ENCODE data around the gene PDE6H.

Gene PDE6H

DNA sequence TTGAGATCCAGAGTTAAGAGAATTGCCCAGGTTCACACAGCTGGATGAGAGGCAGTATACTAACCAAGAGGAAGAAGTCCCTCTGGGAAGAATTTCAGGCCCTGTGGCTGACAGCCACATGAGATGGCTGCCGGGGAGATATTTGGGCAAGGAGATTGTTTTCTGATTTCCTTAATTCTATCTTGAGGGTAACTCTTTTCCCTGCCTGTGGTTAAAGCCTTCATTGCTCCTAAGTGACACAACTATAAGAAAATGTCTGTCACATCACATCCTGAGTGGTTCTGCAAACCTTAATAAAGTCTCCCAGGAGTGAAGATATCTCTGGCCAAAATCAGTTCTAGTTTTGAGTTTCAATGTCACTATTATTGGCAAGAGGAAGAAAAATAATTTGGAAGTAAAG, 21.0 kb upstream of the PDE6H start:
- no peak for DNase-seq (ENCODE audit: low spot score)

DNA sequence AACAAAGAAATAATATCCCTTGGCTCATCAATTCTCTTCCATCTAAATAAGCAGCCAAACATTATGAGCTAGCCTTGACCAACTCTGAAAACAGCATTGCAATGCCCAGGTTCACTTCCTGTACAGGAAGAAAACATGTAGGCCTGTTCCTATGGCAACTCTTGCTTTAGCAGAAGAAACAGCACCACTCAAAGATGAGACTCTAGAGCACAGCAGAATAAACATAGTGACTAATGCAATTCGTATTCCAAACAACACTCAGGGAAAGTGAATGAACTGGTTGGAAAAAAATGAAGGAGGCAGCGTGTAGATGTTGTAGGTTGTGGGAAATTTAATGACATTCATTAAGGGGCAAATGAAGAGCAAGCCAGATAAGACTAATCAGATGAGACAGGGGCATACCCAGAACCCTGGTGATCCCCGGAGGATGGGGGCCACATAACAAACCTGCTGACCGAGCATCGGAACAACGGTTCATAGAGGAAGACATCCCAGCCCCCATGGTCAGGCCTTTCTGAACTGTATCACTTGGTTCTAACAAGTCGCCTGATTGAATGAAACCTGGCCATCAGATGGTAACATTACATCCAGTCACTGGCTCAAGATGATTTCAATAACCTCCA, 20.4 kb upstream of the PDE6H start:
- DNase-seq (ENCODE audit: low spot score), result peak; percentile 87

DNA sequence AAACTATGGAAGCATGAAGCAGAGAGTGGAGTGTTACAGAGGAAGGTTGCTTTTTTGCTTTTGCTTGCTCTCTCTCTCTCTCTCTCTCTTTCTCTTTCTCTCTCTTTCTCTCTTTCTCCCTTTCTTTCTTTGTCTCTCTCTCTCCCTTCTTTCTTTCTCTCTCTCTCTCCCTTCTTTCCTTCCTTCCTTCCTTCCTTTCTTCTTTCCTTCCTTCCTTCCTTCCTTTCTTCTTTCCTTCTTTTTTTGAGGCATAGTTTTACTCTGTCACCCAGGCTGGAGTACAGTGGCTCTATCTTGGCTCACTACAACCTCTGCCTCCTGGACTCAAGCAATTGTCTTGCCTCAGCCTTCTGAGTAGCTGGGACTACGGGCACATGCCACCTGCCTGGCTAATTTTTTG, 19.1 kb upstream of the PDE6H start:
- DNase-seq (ENCODE audit: low spot score), result no peak

DNA sequence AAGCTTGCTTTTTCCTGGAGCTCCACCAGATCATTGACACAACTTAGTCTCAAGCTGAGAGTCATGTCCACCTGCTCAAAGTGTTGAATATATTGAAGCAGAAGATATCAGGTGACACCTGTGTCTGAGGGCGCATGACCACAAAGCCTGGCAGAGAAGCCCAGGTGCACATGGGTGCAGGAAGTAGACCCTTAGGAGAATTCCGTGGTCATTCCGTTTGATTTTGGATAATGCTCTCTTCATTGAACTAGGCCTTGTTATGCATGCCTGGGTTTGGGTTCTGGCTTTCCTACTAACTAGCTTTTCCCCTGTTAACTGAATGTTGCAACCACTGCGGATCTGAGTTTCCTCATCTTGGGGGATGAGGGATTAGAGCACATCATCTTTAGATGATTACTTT, 18.6 kb upstream of the PDE6H start:
- DNase-seq (ENCODE audit: low spot score), result peak; percentile 39

DNA sequence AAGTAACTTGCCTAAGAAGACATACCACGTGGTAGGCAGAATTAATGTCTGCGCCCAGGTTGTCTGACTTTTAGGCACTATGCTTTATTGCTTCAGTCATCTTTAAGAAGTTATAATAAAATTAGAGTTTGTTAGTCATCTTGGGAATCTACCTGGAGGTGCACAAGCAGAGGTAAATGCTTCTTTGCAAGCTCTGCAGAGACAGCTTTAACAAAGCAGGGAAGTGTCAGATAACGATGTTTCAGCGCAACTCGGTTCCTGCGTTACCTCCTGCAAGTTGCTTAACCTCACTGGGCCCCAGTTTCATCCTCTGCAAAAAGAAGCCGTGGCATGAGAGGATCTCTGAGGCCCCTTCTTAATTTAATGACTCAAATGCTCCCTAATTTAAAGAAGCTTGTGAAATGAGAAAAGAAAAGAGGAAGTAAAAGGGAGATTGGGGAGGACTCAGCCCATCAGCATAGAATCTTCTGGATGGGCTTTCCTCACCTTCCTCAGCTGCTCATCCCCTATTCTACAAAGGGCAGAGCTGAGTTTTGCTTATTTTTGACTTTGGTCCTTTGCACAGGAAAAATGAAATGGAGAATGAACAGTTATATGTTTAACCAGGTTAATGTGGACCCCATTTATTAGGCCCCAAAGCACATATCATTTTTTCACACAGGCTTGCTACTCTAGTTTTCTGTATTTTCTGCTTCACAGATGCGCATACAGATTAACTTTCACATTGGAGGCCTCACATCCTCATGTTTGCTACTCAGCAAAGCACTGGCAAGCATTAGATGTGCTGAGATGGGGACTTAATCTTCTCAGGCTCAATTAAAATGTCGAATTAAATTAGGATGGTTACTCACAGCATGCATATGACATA, 16.6 kb upstream of the PDE6H start:
- DNase-seq (ENCODE audit: low spot score), result peak; percentile 67

DNA sequence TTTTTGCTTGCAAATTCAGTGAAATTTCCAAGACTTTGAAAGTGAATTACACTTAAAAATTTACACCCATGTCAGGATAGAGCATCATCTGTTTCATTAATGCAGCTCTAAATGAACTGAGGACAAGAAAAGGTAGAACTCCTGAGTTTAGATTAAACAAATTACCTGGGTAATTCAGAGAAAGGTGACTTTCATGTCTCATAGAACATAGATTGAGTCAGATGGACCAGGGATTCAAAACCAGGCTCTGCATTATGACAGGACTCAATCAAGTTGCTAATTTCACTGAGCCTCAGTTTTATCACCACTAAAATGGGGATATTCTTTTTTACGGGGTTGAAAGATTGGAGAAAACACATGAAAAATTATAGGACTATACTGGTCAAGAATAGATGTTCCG, 15.9 kb upstream of the PDE6H start:
- peak; percentile 44 for DNase-seq (ENCODE audit: low spot score)

DNA sequence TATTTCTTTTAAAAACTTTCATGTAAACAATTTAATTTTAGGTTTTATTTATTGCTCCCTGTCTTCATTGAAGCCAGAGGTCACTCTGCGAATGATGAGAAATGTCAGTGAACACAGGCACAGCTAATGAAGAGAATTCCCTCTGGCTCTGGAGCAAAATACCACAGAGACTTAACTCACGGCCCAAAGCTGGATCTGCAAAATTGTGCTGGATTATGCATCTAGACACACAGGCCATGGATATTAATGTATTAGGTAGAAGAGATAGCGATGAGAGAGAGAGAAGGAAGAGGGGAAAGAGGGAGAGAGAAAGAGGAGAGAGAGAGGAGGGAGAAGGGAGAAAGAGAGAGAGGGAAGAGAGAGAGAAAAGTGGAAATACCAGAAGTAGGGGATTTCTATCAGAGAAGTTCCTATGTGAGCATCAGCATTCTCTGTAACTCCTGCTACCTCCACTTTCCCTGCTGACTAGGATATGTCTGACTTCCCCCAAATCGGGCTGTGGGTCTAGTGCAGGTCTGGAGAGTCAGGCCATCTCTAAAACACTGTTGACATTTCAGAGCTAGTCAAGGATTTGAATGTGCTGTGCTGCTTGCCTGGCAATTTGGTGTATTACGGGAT, 15.2 kb upstream of the PDE6H start:
- DNase-seq (ENCODE audit: low spot score), result no peak

DNA sequence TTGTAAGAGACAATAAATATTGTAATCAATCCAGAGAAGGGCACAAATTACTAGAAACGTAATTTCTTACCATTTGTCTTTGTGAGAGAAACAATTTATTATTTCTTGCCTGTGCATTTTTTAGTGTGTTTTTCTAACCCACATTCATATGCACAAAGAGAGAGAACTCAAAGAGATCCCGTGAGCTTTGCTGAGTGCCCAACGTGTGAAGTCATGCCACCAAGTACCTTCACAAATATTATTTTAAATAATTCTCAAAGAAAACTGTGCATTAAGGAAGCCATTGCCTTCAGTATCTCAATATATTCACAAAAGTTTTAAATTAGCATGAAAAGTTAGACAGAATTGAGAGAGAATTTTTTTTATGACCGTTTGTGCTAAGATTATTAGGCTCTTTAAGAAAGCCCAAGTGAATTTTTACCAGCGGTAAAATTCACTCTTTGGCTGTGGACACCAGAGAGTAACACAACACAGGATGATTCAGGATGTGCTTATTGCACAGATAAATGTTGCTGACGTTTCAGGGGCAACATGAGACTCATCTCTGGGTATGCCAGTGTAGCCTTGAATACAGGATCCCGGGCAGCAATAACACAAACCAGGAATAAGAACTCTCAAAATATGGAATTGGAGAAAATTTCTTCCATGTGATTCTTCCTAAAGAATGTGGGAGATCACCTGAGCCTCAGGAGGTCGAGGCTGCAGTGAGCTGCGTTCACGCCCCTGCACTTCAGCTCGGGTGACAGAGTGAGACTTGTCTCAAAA, 14.3 kb upstream of the PDE6H start:
- DNase-seq (ENCODE audit: low spot score), result peak; percentile 63

DNA sequence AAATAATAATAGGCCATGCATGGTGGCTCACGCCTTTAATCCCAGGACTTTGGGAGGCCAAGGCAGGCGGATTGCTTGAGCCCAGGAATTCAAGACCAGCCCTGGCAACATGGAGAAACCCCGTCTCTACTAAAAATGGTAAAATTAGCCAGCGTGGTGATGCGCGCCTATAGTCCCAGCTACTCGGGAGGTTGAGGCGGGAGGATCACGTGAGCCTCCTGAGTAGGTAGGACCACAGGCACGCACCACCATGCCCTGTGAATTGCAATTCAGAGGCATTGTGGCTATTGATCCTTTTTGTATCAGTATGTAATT, 13.8 kb upstream of the PDE6H start:
- DNase-seq (ENCODE audit: low spot score), result no peak

DNA sequence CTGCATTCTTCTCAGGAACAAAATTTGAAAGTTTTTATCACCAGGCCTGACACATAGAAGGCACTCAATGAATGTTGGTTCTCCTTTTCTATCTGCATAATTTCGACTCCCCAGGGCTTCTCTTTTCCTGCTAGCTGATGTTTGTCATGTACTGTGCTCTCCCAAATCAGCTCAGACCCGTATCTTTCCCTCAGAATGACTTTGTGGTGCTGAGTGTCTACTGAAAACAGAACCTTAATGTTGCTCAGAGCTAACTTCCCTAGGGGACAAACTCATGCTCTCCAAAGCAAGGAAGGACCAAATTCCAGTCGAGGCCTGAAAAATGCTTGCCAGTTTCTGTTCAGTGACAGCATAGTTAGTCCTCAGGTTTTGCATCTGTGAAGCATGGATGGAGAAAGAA, 13.4 kb upstream of the PDE6H start:
- DNase-seq (ENCODE audit: low spot score), result no peak

DNA sequence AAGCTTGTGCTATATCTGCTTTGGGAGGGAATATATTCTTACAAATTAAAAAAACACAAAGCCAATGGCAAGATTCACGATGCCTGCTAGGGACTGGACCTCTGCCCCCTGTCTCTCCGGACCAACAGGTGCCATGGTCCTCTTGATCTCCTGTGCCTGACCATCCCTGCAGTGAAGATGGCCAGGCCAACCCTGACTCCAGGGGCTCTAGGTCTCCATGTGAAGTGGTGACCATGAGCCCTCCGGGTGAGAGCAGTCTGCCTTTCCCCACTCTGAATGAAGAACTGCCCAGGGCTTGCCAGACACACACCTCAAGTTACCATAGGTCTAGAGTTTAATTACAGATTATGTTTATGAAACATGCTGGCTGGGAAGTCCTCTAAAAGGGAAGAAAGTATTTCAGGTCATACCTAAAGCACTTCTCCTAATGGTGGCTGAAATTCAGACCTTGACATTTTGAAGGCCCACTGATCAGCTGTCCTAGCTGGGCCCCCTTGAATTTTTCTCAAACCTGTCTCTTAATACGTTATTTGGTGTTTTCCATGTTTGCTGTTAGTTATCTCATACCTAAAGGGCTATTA, 12.8 kb upstream of the PDE6H start:
- no peak for DNase-seq (ENCODE audit: low spot score)

DNA sequence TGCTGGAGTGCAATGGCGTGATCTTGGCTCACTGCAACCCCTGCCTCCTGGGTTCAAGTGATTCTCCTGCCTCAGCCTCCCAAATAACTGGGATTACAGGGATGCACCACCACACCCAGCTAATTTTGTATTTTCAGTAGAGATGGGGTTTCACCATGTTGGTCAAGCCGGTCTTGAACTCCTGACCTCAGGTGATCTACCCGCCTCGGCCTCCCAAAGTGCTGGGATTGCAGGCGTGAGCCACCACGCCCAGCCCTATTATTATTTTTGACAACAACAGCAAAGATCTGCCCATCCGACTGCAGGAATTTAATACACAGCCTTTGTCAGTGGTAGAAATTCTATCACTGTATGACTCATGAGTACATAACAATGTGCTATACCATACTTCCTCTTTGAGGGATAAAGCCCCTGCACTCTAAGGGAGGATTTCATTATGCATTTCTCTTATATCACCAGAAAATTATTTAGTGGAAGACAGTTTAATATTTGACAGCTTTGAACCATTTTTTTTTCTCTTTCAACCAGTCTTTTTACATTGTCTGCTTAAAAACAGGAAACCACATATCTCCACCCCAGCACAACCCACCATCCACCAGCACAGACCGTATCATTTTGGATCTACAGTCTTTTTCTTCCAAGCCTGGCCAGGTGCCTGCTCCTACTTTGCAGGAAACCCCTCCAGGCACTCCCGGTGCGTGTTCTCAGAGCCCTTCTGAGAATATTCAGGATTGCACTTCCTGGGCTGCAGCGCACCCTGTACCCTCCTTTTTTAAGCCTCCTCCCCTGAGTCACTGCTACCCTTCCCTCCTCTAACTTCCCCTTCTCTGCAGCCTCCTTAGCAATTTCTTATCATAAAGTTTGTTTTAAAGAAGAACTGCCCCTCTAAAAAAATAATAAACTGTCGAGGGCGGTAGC, 12.0 kb upstream of the PDE6H start:
- DNase-seq (ENCODE audit: low spot score), result peak; percentile 75

DNA sequence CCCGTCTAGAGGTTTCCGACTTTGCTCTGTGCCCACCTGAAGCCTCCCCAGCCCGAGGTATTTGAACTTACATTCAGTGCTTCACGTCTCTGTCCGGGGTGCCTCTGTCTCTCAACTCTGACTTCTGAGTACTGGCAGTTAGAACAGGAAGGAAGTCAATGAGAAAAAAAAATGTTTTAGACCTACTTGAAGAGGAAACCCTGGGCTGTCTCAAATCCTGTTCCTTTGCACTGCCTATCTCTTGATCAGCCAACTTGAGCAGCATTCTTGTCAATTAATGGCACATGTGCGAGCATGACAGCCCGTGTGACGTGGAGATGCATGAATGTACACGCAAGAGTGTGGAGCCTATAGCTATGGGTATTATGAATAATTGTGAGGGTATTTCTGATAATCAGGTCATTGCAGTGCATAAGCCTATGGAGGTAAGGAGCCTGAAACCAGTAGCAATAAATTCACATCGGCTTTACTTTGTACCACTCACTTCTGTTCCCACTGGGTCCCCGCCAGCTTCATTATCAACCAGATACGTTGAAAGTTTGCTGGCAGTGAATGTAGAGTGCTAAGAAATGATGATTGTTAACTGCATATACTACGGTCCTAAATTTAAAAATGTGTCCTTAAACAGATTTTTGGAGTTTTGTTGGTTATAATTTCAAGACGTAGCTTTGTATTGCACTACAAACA, 11.2 kb upstream of the PDE6H start, which contains the start of gene ARHGDIB:
TSS of gene ARHGDIB (minus strand) at position 136 of the 687 bp plus-strand sequence. CDS start 10,889 bp downstream, outside the sequence.
- DNase-seq (ENCODE audit: low spot score), result peak; percentile 93

DNA sequence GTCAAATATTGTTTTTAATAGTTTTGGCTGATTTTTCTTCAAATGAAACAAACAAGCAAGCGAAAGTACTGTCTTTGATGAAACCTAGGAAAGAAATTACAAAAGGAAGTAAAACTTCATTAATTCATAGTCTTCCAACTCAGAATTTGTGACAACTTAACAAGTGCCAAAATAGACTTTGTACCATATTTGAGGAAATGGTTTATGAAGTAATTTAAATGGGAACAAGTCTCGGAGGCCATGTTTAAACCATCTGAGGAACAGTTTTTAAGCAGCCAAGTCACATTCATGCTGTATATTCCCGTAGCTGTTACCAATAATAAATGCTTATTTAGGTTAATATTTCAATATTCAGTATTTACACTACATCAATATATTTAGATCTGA, 10.7 kb upstream of the PDE6H start:
- DNase-seq (ENCODE audit: low spot score), result no peak

DNA sequence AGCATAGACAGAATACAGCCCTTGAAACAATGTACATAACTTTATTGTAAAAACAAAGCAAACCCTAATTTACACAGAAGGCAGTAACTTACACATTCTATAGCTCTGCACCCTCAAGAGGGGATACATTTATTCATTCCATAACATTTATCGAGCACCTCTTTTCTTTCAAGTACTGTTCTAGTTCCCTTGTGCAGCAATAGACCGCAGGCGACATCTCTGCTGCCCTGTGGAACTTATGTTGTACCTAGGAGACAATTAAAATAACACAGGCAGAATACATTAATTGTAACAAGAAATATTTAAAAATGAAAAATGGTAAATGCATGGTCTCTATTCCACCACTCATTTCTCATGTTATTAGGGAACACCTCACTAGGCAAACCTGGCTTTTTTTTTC, 10.0 kb upstream of the PDE6H start:
- no peak for DNase-seq (ENCODE audit: low spot score)

DNA sequence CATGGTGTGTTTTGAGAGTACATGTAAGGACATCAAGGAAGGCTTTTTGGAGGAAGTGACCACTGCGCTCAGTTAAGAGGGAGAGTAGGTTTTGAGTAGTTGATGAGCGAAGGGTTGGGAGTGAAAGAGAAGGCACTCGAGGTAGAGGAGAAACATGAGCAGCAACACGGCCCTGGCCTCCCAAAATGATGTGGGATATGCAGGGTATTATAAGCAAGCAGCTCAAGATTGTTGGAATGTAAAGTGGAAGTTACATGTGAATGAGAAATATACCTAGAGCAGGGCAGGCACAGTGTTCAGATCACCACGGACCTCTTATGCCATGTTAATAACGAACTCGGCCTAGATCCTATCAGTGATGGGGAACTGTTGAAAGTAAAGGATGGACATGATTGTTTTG, 9.3 kb upstream of the PDE6H start:
- no peak for DNase-seq (ENCODE audit: low spot score)

DNA sequence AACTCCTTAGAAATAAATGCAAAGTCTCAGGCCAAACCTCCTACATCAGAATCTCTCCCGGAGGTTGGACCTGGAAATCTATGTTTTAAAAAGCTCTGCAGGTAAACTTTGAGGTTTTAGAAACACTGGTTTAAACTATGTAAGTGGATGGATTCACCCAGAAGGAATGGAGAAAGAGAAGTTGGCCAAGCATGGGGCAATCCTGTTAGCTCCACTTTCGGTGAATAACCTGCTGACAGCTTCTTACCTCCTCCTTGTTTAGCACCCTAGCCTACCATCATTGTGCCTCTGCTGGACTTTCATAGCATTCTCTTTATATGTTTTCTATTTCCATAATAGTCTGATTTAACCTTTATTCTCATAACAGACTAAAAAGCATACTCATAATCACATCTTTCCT, 8.4 kb upstream of the PDE6H start:
- DNase-seq (ENCODE audit: low spot score), result no peak

DNA sequence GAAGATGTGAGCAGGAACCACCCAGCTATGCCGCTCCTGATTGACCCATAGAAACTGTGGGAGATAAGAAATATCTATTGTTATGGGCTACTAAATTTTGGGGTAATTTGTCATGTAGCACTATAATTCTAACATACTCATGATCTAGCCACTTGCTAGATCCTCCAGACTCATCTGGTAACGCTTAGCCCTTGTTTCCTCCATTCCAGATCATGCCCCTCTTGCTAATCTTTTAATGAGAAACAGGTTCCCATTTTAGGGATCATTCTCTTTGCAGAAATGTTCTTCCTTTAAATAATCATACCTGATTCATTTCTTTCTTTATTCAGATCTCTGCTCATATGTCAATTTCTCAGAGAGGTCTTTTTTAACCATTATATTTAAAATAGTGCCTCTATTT, 7.6 kb upstream of the PDE6H start:
- no peak for DNase-seq (ENCODE audit: low spot score)

DNA sequence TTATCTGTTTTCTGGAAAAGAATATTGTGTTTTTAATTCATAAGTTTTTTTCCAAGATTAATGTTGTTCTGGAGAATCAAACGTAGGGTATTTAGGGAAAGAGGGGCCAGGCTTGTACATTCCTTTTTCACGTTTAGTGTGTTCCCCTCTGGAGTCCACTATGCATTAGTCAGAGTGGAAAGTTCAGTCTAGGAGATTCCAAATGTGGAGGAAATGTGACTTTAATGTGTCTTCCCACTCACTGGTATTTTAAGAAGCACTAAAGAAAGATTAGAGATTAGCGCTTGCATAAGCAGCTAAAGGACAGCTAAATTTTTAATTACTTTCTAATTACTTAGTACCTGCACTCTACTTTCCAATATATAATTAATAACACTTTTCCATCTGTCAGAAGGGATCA, 4.4 kb upstream of the PDE6H start:
- no peak for DNase-seq (ENCODE audit: low spot score)

DNA sequence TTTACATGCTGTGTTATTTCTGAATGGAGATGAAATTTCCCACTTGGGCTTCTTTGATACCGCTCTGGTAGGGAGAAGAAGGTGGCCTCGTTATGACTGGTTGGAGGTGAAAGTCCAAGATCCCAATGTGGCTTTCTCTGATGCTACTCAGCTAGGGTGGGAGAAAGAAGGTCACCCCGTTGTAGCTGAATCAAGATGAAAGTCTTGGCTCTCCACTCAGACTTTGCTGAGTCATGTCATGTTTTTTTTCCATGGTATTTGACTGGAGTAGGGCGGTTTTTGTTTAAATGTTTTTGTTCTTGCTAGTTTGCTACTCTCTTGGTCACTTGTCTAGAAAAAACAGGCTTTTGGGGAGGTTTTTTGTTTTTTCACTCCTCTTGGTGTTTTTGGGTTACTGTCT, 2.4 kb upstream of the PDE6H start:
- no peak for DNase-seq (ENCODE audit: low spot score)

DNA sequence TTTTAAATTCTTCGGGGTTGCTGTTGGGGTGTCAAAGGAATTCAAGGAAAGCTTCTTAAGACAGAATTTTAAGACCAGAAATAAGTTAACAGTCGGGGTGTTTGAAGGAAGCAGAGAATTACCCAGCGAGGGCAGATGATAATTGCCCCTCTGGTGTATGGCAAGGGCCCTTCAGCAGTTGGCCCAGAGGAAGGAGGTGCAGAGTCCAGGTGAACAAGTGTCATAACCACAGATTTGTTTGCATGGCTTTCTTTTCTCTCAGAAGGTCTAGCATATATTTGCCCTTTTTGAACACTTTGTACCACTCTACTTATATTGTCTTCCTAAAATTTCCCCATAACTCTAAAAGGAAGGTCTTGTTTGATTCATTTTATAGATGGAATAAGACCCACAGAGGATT, 1.8 kb downstream of the PDE6H start:
- DNase-seq (ENCODE audit: low spot score), result no peak

Data from CD4-positive, alpha-beta T cell treated with Interleukin-2 at 100 ng/mL for 4 hours (primary cell).